ENCODE data around the gene KCTD21.
"Not testable (repeated sequence)": the region's sequence is repeated elsewhere in the genome, so short reads cannot be mapped to it uniquely, and the experiment has no call there.

Gene KCTD21

DNA sequence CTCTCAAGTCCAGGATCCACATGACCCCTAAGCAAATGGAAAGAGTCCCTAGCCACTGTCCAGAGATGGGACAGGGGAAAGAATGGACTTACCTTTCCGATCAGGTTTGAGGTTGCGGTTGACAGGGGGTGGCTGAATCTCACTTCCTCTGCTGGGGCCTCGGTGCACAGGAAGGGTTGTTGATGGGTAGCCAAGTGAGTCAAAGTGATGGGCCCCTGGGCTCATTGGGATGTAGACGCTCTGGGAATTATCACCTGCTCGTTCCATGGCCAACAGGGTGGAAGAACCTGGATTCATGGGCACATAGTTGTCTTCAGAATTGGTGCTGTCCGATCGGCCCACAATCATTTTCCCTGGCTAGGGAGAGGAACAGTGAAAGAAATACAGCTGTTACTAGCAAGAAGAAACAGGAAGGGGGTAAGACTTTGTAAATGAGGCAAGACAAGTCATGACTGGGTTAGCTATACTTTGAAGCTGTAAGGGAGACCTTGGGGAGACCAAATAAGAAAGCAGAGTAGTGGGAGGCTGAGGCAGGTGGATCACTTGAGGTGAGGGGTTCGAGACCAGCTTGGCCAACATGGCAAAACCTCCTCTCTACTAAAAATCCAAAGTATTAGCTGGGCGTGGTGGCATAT is 35.0 kb upstream of the KCTD21 start:
- DNase-seq (ENCODE audit: low read depth) = no peak
- H3K4me3 ChIP-seq (ENCODE audit: control insufficient read depth, low read depth, low read length) = no peak overlapping the region
- TF ChIP-seq, protein P1, sequence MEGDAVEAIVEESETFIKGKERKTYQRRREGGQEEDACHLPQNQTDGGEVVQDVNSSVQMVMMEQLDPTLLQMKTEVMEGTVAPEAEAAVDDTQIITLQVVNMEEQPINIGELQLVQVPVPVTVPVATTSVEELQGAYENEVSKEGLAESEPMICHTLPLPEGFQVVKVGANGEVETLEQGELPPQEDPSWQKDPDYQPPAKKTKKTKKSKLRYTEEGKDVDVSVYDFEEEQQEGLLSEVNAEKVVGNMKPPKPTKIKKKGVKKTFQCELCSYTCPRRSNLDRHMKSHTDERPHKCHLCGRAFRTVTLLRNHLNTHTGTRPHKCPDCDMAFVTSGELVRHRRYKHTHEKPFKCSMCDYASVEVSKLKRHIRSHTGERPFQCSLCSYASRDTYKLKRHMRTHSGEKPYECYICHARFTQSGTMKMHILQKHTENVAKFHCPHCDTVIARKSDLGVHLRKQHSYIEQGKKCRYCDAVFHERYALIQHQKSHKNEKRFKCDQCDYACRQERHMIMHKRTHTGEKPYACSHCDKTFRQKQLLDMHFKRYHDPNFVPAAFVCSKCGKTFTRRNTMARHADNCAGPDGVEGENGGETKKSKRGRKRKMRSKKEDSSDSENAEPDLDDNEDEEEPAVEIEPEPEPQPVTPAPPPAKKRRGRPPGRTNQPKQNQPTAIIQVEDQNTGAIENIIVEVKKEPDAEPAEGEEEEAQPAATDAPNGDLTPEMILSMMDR (IDR thresholded peaks at IDR 0.05; ENCODE audit: control insufficient read depth, insufficient read depth, low read depth, low read length, missing control alignments) = no peak

DNA sequence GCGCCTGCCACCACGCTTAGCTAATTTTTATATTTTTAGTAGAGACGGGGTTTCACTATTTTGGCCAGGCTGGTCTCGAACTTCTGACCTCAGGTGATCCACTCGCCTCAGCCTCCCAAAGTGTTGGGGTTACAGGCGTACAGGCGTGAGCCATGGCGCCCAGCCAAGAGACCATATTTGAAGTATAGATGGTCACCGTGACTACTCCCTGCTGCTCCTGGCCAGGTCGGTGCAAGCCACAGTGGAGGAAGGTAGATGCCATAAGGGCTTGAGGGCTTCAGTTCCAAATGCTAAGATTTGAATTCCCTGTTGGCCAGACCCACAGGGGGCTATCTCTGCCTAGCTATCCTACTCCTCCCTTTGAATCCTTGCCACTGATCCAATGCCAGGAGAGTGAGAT is 34.3 kb upstream of the KCTD21 start:
- DNase-seq (ENCODE audit: low read depth); H3K4me3 ChIP-seq (ENCODE audit: control insufficient read depth, low read depth, low read length): not testable (repeated sequence)

DNA sequence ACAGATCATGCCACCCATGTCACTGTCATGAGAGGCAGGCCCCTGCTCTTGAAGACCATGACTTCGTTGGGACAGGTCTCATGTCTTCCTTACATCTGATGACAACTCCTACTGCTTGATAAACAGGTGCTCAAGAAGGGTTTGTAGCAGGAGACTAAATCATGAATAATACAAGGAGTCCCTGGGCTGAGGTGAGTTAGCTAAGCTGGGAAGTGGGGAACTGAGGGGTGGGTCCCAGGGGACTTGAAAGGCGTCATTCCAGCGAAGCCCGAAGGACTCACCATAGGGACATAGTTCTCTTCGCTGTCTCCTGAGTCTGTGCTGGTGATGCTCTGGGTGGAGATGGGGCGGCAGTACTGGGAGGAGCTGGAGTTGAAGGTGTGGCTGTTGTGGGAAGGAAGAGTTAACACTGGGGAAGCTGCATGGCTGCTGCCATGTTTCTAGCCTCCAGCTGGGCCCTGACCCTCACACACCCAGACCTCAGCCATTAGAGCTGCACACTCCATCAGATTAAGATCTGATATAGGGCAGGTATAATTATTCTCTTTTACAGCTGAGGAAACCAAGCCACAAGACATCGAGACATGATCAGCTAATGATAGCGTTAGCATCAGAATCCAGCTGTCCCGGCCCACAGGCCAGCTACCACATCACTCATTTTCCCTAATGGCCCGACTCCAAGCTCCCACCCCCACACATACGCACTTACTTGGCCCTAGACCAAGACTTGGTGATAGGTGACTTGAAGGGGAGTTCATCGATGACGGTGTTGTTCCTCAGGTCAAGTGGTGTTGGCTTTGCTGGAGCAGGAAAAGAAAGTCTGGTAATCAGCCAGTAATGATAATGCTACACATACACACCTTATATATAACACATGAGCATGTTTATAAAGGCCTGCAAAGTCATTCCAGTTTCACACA is 33.2 kb upstream of the KCTD21 start:
- no peak overlapping the region for H3K4me3 ChIP-seq (ENCODE audit: control insufficient read depth, low read depth, low read length)
- TF ChIP-seq, protein P1 (IDR thresholded peaks at IDR 0.05; ENCODE audit: control insufficient read depth, insufficient read depth, low read depth, low read length, missing control alignments) = no peak
- DNase-seq (ENCODE audit: low read depth) = no peak

DNA sequence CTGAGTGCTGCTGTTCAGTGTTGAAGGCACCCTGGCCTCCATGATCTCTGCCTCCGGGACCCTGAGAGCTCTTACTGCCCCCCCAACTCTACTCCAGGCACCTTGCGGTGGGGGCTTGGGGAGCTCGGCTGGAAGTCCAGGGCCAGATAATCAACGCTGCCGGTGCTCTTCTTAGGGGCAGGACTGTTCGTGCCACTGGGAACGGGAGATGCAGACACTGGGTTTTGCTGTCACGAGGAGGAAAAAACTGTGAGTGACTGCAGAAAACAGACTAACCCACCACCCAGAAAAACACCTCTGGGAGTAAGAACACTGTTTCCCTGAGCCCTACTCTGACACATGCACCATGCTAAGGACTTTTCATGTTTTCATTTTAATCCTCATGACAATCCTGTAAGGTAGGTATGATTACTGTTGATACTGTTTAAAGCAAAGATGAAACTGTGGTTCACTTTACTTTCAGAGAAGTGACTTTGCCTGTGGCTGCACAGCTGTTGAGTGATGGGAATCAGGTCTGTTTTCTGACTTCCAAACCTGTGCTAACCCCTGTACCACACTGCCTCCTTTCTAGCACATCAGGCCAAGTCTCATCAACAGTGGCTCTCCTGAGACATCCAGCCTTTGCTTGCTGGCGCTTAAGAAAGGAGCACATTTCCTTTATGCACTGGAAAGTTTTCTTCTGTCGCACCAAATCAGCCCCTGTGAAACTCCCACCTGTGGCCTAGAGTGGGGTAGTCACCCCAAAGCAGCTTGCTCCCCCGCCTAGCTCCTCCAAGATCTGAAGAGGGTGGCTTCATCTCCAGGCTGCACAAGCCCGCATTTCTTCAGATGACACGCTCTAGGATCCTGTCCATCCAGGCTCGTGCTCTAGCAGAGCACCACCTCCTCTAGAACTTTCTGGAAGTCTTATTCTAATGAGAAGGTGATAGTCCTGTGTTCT is 32.1 kb upstream of the KCTD21 start:
- DNase-seq (ENCODE audit: low read depth) = no peak
- TF ChIP-seq, protein P1 (IDR thresholded peaks at IDR 0.05; ENCODE audit: control insufficient read depth, insufficient read depth, low read depth, low read length, missing control alignments) = no peak
- no peak overlapping the region for H3K4me3 ChIP-seq (ENCODE audit: control insufficient read depth, low read depth, low read length)

DNA sequence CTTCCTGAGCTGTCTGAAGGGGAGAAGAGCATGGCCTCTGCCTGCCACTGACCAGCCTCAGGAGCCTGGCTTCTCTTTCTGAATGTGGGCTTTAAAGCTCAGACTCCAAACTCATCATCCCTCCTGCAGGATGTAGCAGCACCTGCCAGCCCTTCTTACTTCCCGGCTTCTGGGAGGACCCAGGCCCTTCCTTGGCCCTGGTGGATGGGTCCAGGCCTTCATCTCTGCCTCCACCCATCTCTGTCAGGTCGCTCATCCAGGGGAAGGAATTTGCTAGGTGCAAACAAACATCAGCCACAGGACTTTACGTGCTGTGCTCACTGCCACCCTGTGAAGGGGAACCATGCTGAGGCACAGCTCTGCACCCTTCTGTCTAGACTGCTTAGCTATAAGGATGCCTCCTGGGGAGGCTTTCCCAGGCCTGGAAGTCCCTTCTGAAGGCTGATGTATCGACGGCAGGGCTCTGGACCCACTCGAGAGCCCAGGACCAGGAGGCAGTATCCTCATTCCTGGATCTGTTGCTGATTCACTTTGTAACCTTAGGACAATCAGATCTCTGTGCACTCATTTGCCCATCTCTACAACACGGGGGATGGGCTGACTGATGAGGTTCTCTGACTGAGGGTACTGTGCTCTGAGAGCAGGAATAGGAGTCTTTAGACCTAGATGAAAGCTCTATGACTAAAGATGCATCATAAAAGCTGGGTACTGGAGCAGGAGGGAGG is 31.2 kb upstream of the KCTD21 start:
- no peak overlapping the region for H3K4me3 ChIP-seq (ENCODE audit: control insufficient read depth, low read depth, low read length)
- DNase-seq (ENCODE audit: low read depth) = no peak
- TF ChIP-seq, protein P1 (IDR thresholded peaks at IDR 0.05; ENCODE audit: control insufficient read depth, insufficient read depth, low read depth, low read length, missing control alignments) = no peak

DNA sequence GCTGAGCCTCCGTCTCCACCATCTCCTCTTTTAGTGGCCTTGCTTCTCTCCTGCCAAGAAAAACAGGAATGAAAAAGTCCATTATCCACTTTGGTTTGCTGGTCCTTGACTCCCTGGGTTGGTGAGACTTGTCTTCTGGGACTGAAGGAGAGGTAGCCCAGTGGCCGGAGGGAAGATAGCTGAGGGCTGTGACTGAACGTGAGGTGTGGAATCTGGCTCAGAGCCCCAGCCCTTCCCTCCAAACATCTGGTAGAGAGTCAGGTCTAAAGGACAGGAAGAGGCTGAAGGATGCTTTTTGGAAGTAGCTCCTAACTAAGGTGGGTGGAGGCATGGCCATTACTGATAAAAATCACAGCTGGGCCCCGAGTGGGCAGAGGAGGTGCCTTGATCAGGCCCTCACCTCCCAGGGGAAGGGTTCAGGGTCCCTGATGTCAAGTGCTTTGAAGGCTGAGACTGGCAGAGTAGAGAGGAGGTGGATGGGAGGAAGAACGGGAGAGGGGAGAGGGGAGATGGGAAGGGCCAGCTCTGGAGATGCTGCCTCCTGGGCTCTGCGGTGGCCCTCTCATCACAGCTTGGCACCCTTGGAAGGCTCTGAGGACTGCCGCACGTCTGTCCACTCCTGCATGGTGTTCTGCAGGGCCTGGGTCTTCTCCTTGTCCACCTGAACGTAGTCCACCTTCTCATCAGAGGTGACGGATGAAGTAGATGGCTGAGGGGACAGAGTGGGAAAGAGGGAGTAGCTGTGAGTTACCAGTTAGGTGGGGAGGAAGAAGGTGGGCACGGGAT is 30.5 kb upstream of the KCTD21 start:
- no peak overlapping the region for H3K4me3 ChIP-seq (ENCODE audit: control insufficient read depth, low read depth, low read length)
- TF ChIP-seq, protein P1 (IDR thresholded peaks at IDR 0.05; ENCODE audit: control insufficient read depth, insufficient read depth, low read depth, low read length, missing control alignments) = no peak
- no peak for DNase-seq (ENCODE audit: low read depth)

Data from AG09309 (cell line).